ENCODE results near the gene TBC1D14. TPM values are rescaled to one million over a fixed set of nuclear protein-coding genes. Genes with fewer than 3 reads are reported as not detected.

The TBC1D14 gene
- 29.3 TPM for total RNA-seq

- peak; percentile 90 for DNase-seq (ENCODE audit: low spot score)
- peak; percentile 76 for ATAC-seq
These were observed at the start of gene TBC1D14 for GRCh38 chr4:6909113-6909969. TSS of gene TBC1D14 (plus strand) at chr4:6909826. CDS start at chr4:6923390, 13,564 bp downstream.

GRCh38 chr4:6868386-6868785 is 41.2 kb upstream of the TBC1D14 start:
- DNase-seq (ENCODE audit: low spot score): no peak
- no peak for ATAC-seq

- peak; percentile 42 for DNase-seq (ENCODE audit: low spot score)
- ATAC-seq: no peak
These were observed 39.7 kb upstream of the TBC1D14 start for GRCh38 chr4:6869944-6870343.

GRCh38 chr4:6873291-6873690 is 36.3 kb upstream of the TBC1D14 start:
- no peak for DNase-seq (ENCODE audit: low spot score)
- peak; percentile 39 for ATAC-seq

GRCh38 chr4:6873792-6874461 is 35.7 kb upstream of the TBC1D14 start:
- DNase-seq (ENCODE audit: low spot score) (peak; percentile 66), ATAC-seq (peak; percentile 86)

- ATAC-seq: no peak
- DNase-seq (ENCODE audit: low spot score): no peak
These were observed 34.6 kb upstream of the TBC1D14 start for GRCh38 chr4:6874981-6875380.

- peak; percentile 24 for ATAC-seq
- no peak for DNase-seq (ENCODE audit: low spot score)
These were observed 34.2 kb upstream of the TBC1D14 start for GRCh38 chr4:6875431-6875831.

- DNase-seq (ENCODE audit: low spot score) (no peak), ATAC-seq (no peak)
These were observed 33.2 kb upstream of the TBC1D14 start for GRCh38 chr4:6876440-6876839.

GRCh38 chr4:6877067-6877466 is 32.6 kb upstream of the TBC1D14 start:
- DNase-seq (ENCODE audit: low spot score) (no peak), ATAC-seq (no peak)

- DNase-seq (ENCODE audit: low spot score): no peak
- ATAC-seq: no peak
These were observed 31.1 kb upstream of the TBC1D14 start for GRCh38 chr4:6878451-6879059.

GRCh38 chr4:6880691-6881090 is 28.9 kb upstream of the TBC1D14 start:
- DNase-seq (ENCODE audit: low spot score) (no peak), ATAC-seq (no peak)

GRCh38 chr4:6881908-6882307 is 27.7 kb upstream of the TBC1D14 start:
- DNase-seq (ENCODE audit: low spot score) (peak; percentile 30), ATAC-seq (no peak)

- ATAC-seq (no peak), DNase-seq (ENCODE audit: low spot score) (no peak)
These were observed 25.2 kb upstream of the TBC1D14 start for GRCh38 chr4:6884341-6884870.

- ATAC-seq (peak; percentile 81), DNase-seq (ENCODE audit: low spot score) (peak; percentile 84)
These were observed 23.6 kb upstream of the TBC1D14 start for GRCh38 chr4:6885953-6886557.

GRCh38 chr4:6886886-6887285 is 22.7 kb upstream of the TBC1D14 start:
- DNase-seq (ENCODE audit: low spot score): no peak

GRCh38 chr4:6887591-6888371 is 21.8 kb upstream of the TBC1D14 start:
- no peak for DNase-seq (ENCODE audit: low spot score)
- no peak for ATAC-seq

More at GRCh38 chr4:6886886-6887285, 22.7 kb upstream of the TBC1D14 start:
- no peak for ATAC-seq

- DNase-seq (ENCODE audit: low spot score): no peak
- ATAC-seq: no peak
These were observed 21.0 kb upstream of the TBC1D14 start for GRCh38 chr4:6888506-6889071.

GRCh38 chr4:6889101-6889735 is 20.4 kb upstream of the TBC1D14 start:
- DNase-seq (ENCODE audit: low spot score) (no peak), ATAC-seq (no peak)

- DNase-seq (ENCODE audit: low spot score) (no peak), ATAC-seq (no peak)
These were observed 19.8 kb upstream of the TBC1D14 start for GRCh38 chr4:6889736-6890324.

All from left lobe of liver (tissue), 2 donors.